Osteocyte (in vitro differentiated cells): ENCODE results near the gene PGF. TPM values are rescaled to one million over a fixed set of nuclear protein-coding genes. Genes with fewer than 3 reads are reported as not detected.

Source experiments
- DNase-seq: peaks from one replicate; pipeline ENCODE4 v3.0.0; 2021; ENCODE audit warnings: mixed read lengths; ENCODE audit not compliant: unreplicated experiment; ENCODE audit errors: extremely low spot score
- H3K27ac Mint-ChIP-seq: one replicate; pipeline ENCODE4 v1.8.0; 2021; ENCODE audit warnings: mild to moderate bottlenecking, mixed read lengths; ENCODE audit not compliant: unreplicated experiment
- H3K27me3 Mint-ChIP-seq: one replicate; pipeline ENCODE4 v1.8.0; 2021; ENCODE audit warnings: mixed read lengths; ENCODE audit not compliant: unreplicated experiment
- H3K36me3 Mint-ChIP-seq: one replicate; pipeline ENCODE4 v1.8.0; 2021; ENCODE audit warnings: mixed read lengths; ENCODE audit not compliant: unreplicated experiment
- H3K4me1 Mint-ChIP-seq: one replicate; pipeline ENCODE4 v1.8.0; 2021; ENCODE audit warnings: mixed read lengths; ENCODE audit not compliant: unreplicated experiment
- H3K4me3 Mint-ChIP-seq: one replicate; pipeline ENCODE4 v1.8.0; 2021; ENCODE audit warnings: mild to moderate bottlenecking, moderate library complexity, mixed read lengths; ENCODE audit not compliant: unreplicated experiment
- H3K9me3 Mint-ChIP-seq: one replicate; pipeline ENCODE4 v1.8.0; 2021; ENCODE audit warnings: mixed read lengths; ENCODE audit not compliant: unreplicated experiment
- CTCF ChIP-seq: fragments of 200-600 bp; sonication (generic); IDR thresholded peaks from 2 replicates; pipeline ENCODE4 v1.5.0; 2021; ENCODE audit warnings: antibody characterized with exemption, mild to moderate bottlenecking, moderate library complexity
- total RNA-seq: library from RNA; stranded (reverse); gene quantifications from 2 replicates; pipeline ENCODE4 v1.2.1, GENCODE V29; 2021

The PGF gene
- total RNA-seq, 1 donor from 2014 or later, result 3.9 TPM

DNA sequence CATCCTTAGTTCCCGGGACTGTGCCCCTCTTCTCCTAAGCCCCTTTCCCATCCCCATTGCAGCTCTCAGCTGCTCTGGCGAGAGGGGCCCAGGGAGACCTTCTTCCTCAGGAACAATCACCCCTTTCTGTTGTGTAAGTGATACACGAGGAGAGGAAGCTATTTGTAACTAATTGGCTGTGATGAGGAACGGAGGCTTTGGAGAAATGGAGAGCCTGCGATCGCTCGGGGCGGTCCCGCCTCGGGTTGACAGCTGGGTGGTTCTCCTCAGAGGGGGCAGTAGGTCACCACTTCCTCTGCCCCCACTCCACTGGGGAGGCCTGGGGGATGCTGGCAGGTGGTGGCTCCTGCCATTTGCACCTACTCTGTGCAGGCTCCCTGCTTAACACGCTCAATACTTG is 6.6 kb upstream of the PGF start:
- H3K4me3 Mint-ChIP-seq, result no peak overlapping the region
- peaks cover 39% of the 10 kb centered on the region for H3K27me3 Mint-ChIP-seq
- no peaks in the 10 kb centered on the region for H3K9me3 Mint-ChIP-seq
- H3K27ac Mint-ChIP-seq, result no peak overlapping the region
- no peaks in the 10 kb centered on the region for H3K36me3 Mint-ChIP-seq
- DNase-seq, result no peak
- TF ChIP-seq CTCF, result no peak
- peaks cover 3% of the 10 kb centered on the region for H3K4me1 Mint-ChIP-seq

- no peak for DNase-seq
- Mint-ChIP-seq H3K27me3 (peaks cover 35% of the 10 kb centered on the region), H3K9me3 (no peaks in the 10 kb centered on the region), H3K4me3 (no peak overlapping the region), H3K36me3 (no peaks in the 10 kb centered on the region), H3K27ac (no peak overlapping the region), H3K4me1 (peaks cover 6% of the 10 kb centered on the region)
- no peak for TF ChIP-seq CTCF
Observed at GRCh38 chr14:74961238-74961911, 6.0 kb upstream of the PGF start.

DNA sequence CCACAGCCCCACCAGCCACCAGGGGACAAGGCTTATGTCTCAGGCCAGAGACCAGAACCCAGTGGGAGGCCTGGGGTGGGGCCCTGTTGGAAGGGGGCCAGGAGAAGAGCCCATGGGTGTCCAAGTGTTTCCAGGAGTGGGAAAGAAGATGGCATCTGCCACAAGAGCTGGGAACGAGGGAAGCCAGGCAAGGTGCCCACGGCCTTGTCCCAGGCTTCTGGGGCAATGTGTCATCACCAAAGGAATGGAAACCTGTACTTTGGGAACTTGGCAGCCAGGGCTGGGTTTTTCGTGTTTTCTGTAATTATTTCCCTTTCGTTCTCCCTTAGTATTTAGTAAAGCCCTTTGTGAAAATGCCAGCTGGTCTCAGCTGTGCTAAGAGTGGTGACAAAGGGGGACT is 5.3 kb upstream of the PGF start:
- Mint-ChIP-seq H3K4me1 (peaks cover 7% of the 10 kb centered on the region), H3K36me3 (no peaks in the 10 kb centered on the region), H3K4me3 (no peak overlapping the region), H3K27me3 (peaks cover 35% of the 10 kb centered on the region), H3K27ac (no peak overlapping the region), H3K9me3 (no peaks in the 10 kb centered on the region)
- no peak for TF ChIP-seq CTCF
- DNase-seq, result no peak

DNA sequence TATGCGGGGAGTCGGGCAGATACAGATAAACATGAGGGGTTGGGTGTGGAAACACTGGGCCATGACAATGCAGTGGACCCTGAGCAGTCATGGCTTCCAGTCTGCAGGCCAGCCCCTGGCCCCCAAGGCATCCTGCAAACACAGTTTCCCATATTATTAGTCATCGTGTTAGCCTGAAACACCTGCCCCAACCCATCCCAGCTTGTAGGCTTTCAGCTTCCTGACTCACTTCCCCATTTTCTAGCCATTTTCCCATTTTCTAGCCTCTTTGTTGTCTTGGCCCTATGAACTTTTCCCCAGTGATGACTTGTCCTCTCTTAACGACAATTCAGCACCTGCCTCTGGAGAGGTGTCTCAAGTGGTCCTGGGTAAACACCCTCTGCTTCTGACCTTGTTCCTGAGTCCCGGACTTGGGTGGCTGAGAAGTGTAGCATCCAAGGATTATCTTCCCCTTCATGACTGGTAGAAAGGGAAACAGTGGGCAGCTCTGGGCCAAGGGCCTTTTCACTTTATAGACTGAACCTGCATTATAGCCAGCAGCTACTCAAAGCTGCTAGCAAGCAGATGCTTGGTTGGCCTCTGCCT is 4.3 kb upstream of the PGF start:
- Mint-ChIP-seq H3K27me3 (peaks cover 35% of the 10 kb centered on the region), H3K4me3 (no peak overlapping the region), H3K9me3 (no peaks in the 10 kb centered on the region), H3K36me3 (no peaks in the 10 kb centered on the region), H3K4me1 (peaks cover 4% of the 10 kb centered on the region), H3K27ac (no peak overlapping the region)
- no peak for DNase-seq
- no peak for TF ChIP-seq CTCF

GRCh38 chr14:74956280-74957072 is 1.1 kb upstream of the PGF start:
- H3K4me3 Mint-ChIP-seq, result no peak overlapping the region

More at GRCh38 chr14:74956280-74957072, 1.1 kb upstream of the PGF start:
- Mint-ChIP-seq H3K27me3 (peaks cover 8% of the 10 kb centered on the region), H3K9me3 (no peaks in the 10 kb centered on the region), H3K4me1 (peaks cover 11% of the 10 kb centered on the region), H3K36me3 (no peaks in the 10 kb centered on the region), H3K27ac (no peak overlapping the region)
- DNase-seq, result no peak
- no peak for TF ChIP-seq CTCF
